H9 (cell line): Measurements from ENCODE around the gene SEC22A. TPM values are rescaled to one million over a fixed set of nuclear protein-coding genes. Genes with fewer than 3 reads are reported as not detected.

Experiments used
- DNase-seq: peaks from one replicate; pipeline ENCODE4 v3.0.0-alpha.2; 2017
- H2AFZ ChIP-seq: one replicate; pipeline ENCODE4 v1.6.1; 2013; ENCODE audit warnings: mild to moderate bottlenecking, low read length, control low read depth, moderate library complexity
- H2AK5ac ChIP-seq: 2 replicates; pipeline ENCODE4 v1.6.1; 2013; ENCODE audit warnings: low read length, control low read depth, mixed read lengths; ENCODE audit not compliant: insufficient read length
- H2BK120ac ChIP-seq: one replicate; pipeline ENCODE4 v1.6.1; 2013; ENCODE audit warnings: low read depth, mild to moderate bottlenecking, low read length, control low read depth, inconsistent platforms; ENCODE audit not compliant: poor library complexity, severe bottlenecking
- H2BK12ac ChIP-seq: 2 replicates; pipeline ENCODE4 v1.6.1; 2013; ENCODE audit warnings: low read length, control low read depth, mixed read lengths, low read depth; ENCODE audit not compliant: insufficient read length
- H2BK15ac ChIP-seq: 2 replicates; pipeline ENCODE4 v1.6.1; 2013; ENCODE audit warnings: low read depth, low read length, control low read depth
- H2BK20ac ChIP-seq: one replicate; pipeline ENCODE4 v1.6.1; 2013; ENCODE audit warnings: low read depth, mild to moderate bottlenecking, low read length, control low read depth, inconsistent platforms; ENCODE audit not compliant: poor library complexity, severe bottlenecking
- H2BK5ac ChIP-seq: 2 replicates; pipeline ENCODE4 v1.6.1; 2013; ENCODE audit warnings: low read length, control low read depth, mixed read lengths; ENCODE audit not compliant: insufficient read length
- H3K14ac ChIP-seq: 2 replicates; pipeline ENCODE4 v1.6.1; 2013; ENCODE audit warnings: low read length, control low read depth; ENCODE audit not compliant: insufficient read depth
- H3K18ac ChIP-seq: 2 replicates; pipeline ENCODE4 v1.6.1; 2013; ENCODE audit warnings: low read depth, mild to moderate bottlenecking, mixed read lengths, low read length, control low read depth; ENCODE audit not compliant: insufficient read length
- H3K23ac ChIP-seq: 2 replicates; pipeline ENCODE4 v1.6.1; 2013; ENCODE audit warnings: low read length, control low read depth, mixed read lengths, low read depth; ENCODE audit not compliant: insufficient read length
- H3K23me2 ChIP-seq: 2 replicates; pipeline ENCODE4 v1.6.1; 2013; ENCODE audit warnings: low read depth, mild to moderate bottlenecking, mixed read lengths, low read length, control low read depth; ENCODE audit not compliant: insufficient read length, poor library complexity, severe bottlenecking
- H3K27ac ChIP-seq: 2 replicates; pipeline ENCODE4 v1.5.1; 2013; ENCODE audit warnings: low read length, control low read depth, mixed read lengths, low read depth; ENCODE audit not compliant: insufficient read length
- H3K27me3 ChIP-seq: 2 replicates; pipeline ENCODE4 v1.6.1; 2013; ENCODE audit warnings: low read length, control low read depth, inconsistent platforms; ENCODE audit not compliant: insufficient read depth
- H3K4ac ChIP-seq: 2 replicates; pipeline ENCODE4 v1.6.1; 2013; ENCODE audit warnings: low read depth, mild to moderate bottlenecking, control low read depth, inconsistent platforms, low read length, moderate library complexity
- H3K4me1 ChIP-seq: 2 replicates; pipeline ENCODE4 v1.6.1; 2013; ENCODE audit warnings: low read length, control low read depth, inconsistent platforms; ENCODE audit not compliant: insufficient read depth
- H3K4me2 ChIP-seq: 2 replicates; pipeline ENCODE4 v1.6.1; 2013; ENCODE audit warnings: low read length, control low read depth, mixed read lengths; ENCODE audit not compliant: insufficient read length, insufficient read depth
- H3K56ac ChIP-seq: 2 replicates; pipeline ENCODE4 v1.6.1; 2013; ENCODE audit warnings: low read depth, mild to moderate bottlenecking, mixed read lengths, low read length, control low read depth; ENCODE audit not compliant: insufficient read length
- H3K79me1 ChIP-seq: 2 replicates; pipeline ENCODE4 v1.6.1; 2013; ENCODE audit warnings: low read depth, mild to moderate bottlenecking, moderate library complexity, low read length, control low read depth, inconsistent platforms; ENCODE audit not compliant: insufficient read depth, poor library complexity, severe bottlenecking
- H3K79me2 ChIP-seq: 2 replicates; pipeline ENCODE4 v1.6.1; 2013; ENCODE audit warnings: low read length, control low read depth, inconsistent platforms; ENCODE audit not compliant: insufficient read depth
- H3K9ac ChIP-seq: 2 replicates; pipeline ENCODE4 v1.6.1; 2013; ENCODE audit warnings: low read length, control low read depth, mixed read lengths; ENCODE audit not compliant: insufficient read length; ENCODE audit errors: extremely low read depth
- H3K9me3 ChIP-seq: one replicate; pipeline ENCODE4 v1.6.1; 2013; ENCODE audit warnings: low read depth, low read length, inconsistent platforms; ENCODE audit not compliant: control insufficient read depth
- H3T11ph ChIP-seq: one replicate; pipeline ENCODE4 v1.6.1; 2013; ENCODE audit warnings: mild to moderate bottlenecking, low read length, control low read depth, inconsistent platforms
- H4K20me1 ChIP-seq: one replicate; pipeline ENCODE4 v1.6.1; 2013; ENCODE audit not compliant: control insufficient read depth, insufficient read length, insufficient read depth
- H4K5ac ChIP-seq: 2 replicates; pipeline ENCODE4 v1.6.1; 2013; ENCODE audit warnings: low read depth, mild to moderate bottlenecking, mixed read lengths, low read length, control low read depth; ENCODE audit not compliant: insufficient read length
- H4K8ac ChIP-seq: replicated peaks from 2 replicates; pipeline ENCODE4 v1.6.1; 2013; ENCODE audit warnings: low read length, control low read depth, mixed read lengths, low read depth; ENCODE audit not compliant: insufficient read length
- H4K91ac ChIP-seq: 2 replicates; pipeline ENCODE4 v1.6.1; 2013; ENCODE audit warnings: low read depth, mild to moderate bottlenecking, moderate library complexity, mixed read lengths, low read length, control low read depth; ENCODE audit not compliant: insufficient read length
- H3K27ac Mint-ChIP-seq, 3 experiments: 2 replicates in 2 of 3; 3 replicates in 1 of 3; pipeline ENCODE4 v1.8.0; 2020 to 2021; ENCODE audit warnings: mixed read lengths in 3 of 3, mild to moderate bottlenecking in 1 of 3, moderate library complexity in 1 of 3
- H3K27me3 Mint-ChIP-seq: 2 replicates; pipeline ENCODE4 v1.8.0; 2021; ENCODE audit warnings: low read depth, mild to moderate bottlenecking, moderate library complexity, mixed read lengths
- H3K36me3 Mint-ChIP-seq, 3 experiments: 2 replicates in 2 of 3; 3 replicates in 1 of 3; pipeline ENCODE4 v1.8.0; 2020 to 2021; ENCODE audit warnings: low read depth in 3 of 3, mixed read lengths in 3 of 3; ENCODE audit not compliant: insufficient read depth in 1 of 3
- H3K4me1 Mint-ChIP-seq, 2 experiments: 2 replicates each; pipeline ENCODE4 v1.8.0; 2020; ENCODE audit warnings: mixed read lengths in 2 of 2
- H3K4me3 Mint-ChIP-seq, 2 experiments: 2 replicates in 1 of 2; 3 replicates in 1 of 2; pipeline ENCODE4 v1.8.0; 2020 to 2021; ENCODE audit warnings: mild to moderate bottlenecking in 2 of 2, mixed read lengths in 2 of 2, moderate library complexity in 1 of 2
- H3K9me3 Mint-ChIP-seq, 2 experiments: 2 replicates in 1 of 2; 3 replicates in 1 of 2; pipeline ENCODE4 v1.8.0; 2020; ENCODE audit warnings: mild to moderate bottlenecking in 2 of 2, mixed read lengths in 2 of 2, moderate library complexity in 1 of 2
- CTCF ChIP-seq: fragments of 200-600 bp; sonication (generic); conservative IDR thresholded peaks from 3 replicates; pipeline ENCODE4 v1.8.0; 2021; ENCODE audit warnings: antibody characterized with exemption, mild to moderate bottlenecking
- WGBS: extraction: QIAGEN DNeasy Blood & Tissue Kit; methylation state at CpG from one replicate; pipeline ENCODE4 v1.1.7; 2013; ENCODE audit warnings: missing lambda C conversion rate, low lambda C conversion rate, mixed read lengths; ENCODE audit not compliant: insufficient read length; ENCODE audit errors: extremely low coverage; 5-methylcytosine and 5-hydroxymethylcytosine counted together
- total RNA-seq: library from RNA; stranded (reverse); gene quantifications from 2 replicates; pipeline ENCODE4 v1.2.1, GENCODE V29; 2021

SEC22A gene
- total RNA-seq, 1 experiment from 2014 or later, result 9.9 TPM

DNA sequence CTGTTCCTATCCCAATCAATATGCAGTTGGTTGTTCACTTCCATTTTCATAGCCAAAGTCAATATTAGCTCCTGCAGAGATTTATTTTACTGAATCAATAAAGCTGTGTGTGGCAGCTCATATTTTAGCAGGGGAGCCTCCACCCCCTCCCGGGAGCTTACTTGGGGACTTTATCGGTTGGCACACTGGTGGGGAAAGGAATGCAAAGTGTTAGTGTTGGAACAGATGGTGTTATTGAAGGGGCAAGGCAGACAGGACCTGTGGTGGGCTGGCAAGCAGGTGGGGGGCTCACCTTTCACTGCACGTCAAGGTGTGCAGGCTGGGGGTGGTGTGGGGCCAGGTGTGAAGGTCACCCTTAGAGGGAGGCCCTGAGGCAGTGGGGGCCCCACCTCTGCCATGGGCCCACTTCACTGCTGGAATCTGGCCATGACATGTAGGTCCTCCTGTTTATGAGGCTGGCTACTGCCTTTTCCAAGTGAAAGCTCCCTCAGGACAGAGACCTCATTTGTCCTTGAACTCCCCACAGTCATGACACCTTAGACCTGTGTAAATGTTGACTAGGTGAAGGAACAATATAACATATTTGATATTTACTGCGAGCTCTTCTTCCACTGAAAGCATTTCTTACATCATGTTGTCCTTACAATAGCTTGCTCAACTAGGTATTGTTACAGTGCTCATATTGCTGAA, 44.0 kb upstream of the SEC22A start:
- Mint-ChIP-seq H3K4me3 (no peak overlapping the region), H3K4me1 (0 out of 4 replicates have a peak, but pooled peaks cover 0 to 3% of the 10 kb centered on the region in 2 experiments), H3K36me3 (peaks cover 0 to 34% (median 7%) of the 10 kb centered on the region in 3 experiments; a peak in 5 of 7 replicates), H3K27me3 (no peaks in the 10 kb centered on the region), H3K9me3 (no peaks in the 10 kb centered on the region), H3K27ac (peak overlapping the region in 1 of 3 experiments; percentile 74; a peak in 1 of 7 replicates)
- H3T11ph ChIP-seq, result no peak overlapping the region
- no peak overlapping the region for H3K4me2 ChIP-seq
- no peaks in the 10 kb centered on the region for H3K23me2 ChIP-seq
- H3K4me1 ChIP-seq, result no peaks in the 10 kb centered on the region
- H2BK20ac ChIP-seq, result no peak overlapping the region
- H3K56ac ChIP-seq, result no peak overlapping the region
- no peak overlapping the region for H2AFZ ChIP-seq
- H3K14ac ChIP-seq, result no peak overlapping the region
- no peaks in the 10 kb centered on the region for H4K20me1 ChIP-seq
- no peak overlapping the region for H2AK5ac ChIP-seq
- H3K18ac ChIP-seq, result no peak overlapping the region
- H2BK15ac ChIP-seq, result no peak overlapping the region
- WGBS, result no CpG with 5 or more reads among the region's 4 CpGs
- no peaks in the 10 kb centered on the region for H3K79me1 ChIP-seq
- no peak overlapping the region for H2BK12ac ChIP-seq
- no peak overlapping the region for H2BK5ac ChIP-seq
- no peak overlapping the region for H3K23ac ChIP-seq
- no peak for TF ChIP-seq CTCF
- H4K5ac ChIP-seq, result no peak overlapping the region
- H2BK120ac ChIP-seq, result no peak overlapping the region
- no peak overlapping the region for H3K27ac ChIP-seq
- no peak overlapping the region for H4K91ac ChIP-seq
- no peak overlapping the region for H3K9ac ChIP-seq
- H3K4ac ChIP-seq, result no peak overlapping the region
- peak; percentile 5 for DNase-seq
- H4K8ac ChIP-seq, result no peak overlapping the region
- no peaks in the 10 kb centered on the region for H3K9me3 ChIP-seq
- H3K79me2 ChIP-seq, result no peaks in the 10 kb centered on the region
- H3K27me3 ChIP-seq, result no peaks in the 10 kb centered on the region
